GM23338 (cell line): Measurements from ENCODE around the gene SELENON. TPM values are rescaled to one million over a fixed set of nuclear protein-coding genes. Genes with fewer than 3 reads are reported as not detected.

Source experiments
- ATAC-seq: fragments of 200-7000 bp; cut with Tn5 transposase; 3 replicates; pipeline ENCODE4 v1.9.1; 2020
- DNase-seq: peaks from one replicate; pipeline ENCODE4 v3.0.0-alpha.2; 2015; ENCODE audit warnings: low spot score
- H2AFZ ChIP-seq: fragments of 200-600 bp; sonication (generic); 2 replicates; pipeline ENCODE4 v1.8.0; 2016; ENCODE audit warnings: antibody characterized with exemption, mild to moderate bottlenecking, moderate library complexity
- H3F3A ChIP-seq: fragments of 200-600 bp; sonication (generic); replicated peaks from 2 replicates; pipeline ENCODE4 v1.8.0; 2017; ENCODE audit warnings: antibody characterized with exemption, mixed run types, low read depth
- H3K27ac ChIP-seq: fragments of 200-600 bp; sonication (generic); 2 replicates; pipeline ENCODE4 v1.6.1; 2016; ENCODE audit warnings: low read depth
- H3K27me3 ChIP-seq: fragments of 200-600 bp; sonication (generic); 2 replicates; pipeline ENCODE4 v1.8.0; 2016; ENCODE audit warnings: mild to moderate bottlenecking, mixed run types, moderate library complexity; ENCODE audit not compliant: insufficient read depth
- H3K36me3 ChIP-seq: fragments of 200-600 bp; sonication (generic); 2 replicates; pipeline ENCODE4 v1.8.0; 2016; ENCODE audit warnings: mild to moderate bottlenecking; ENCODE audit not compliant: insufficient read depth
- H3K4me1 ChIP-seq: fragments of 200-600 bp; sonication (generic); 2 replicates; pipeline ENCODE4 v1.8.0; 2016; ENCODE audit warnings: mild to moderate bottlenecking, moderate library complexity; ENCODE audit not compliant: insufficient read depth
- H3K4me2 ChIP-seq: fragments of 200-600 bp; sonication (generic); 2 replicates; pipeline ENCODE4 v1.7.1; 2017; ENCODE audit warnings: mixed run types
- H3K4me3 ChIP-seq: fragments of 200-600 bp; sonication (generic); 2 replicates; pipeline ENCODE4 v1.6.1; 2016; ENCODE audit warnings: mixed run types
- H3K79me2 ChIP-seq: fragments of 200-600 bp; sonication (generic); replicated peaks from 2 replicates; pipeline ENCODE4 v1.8.0; 2017; ENCODE audit warnings: mild to moderate bottlenecking; ENCODE audit not compliant: insufficient read depth
- H3K9me2 ChIP-seq: fragments of 200-600 bp; sonication (generic); 2 replicates; pipeline ENCODE4 v1.8.0; 2017; ENCODE audit not compliant: insufficient read depth
- H4K20me1 ChIP-seq: fragments of 200-600 bp; sonication (generic); replicated peaks from 2 replicates; pipeline ENCODE4 v1.8.0; 2017; ENCODE audit warnings: mild to moderate bottlenecking; ENCODE audit not compliant: insufficient read depth
- H3K27ac Mint-ChIP-seq: 2 replicates; pipeline ENCODE4 v1.8.0; 2020; ENCODE audit warnings: inconsistent platforms, mild to moderate bottlenecking, moderate library complexity, mixed read lengths
- H3K27me3 Mint-ChIP-seq: 3 replicates; pipeline ENCODE4 v1.8.0; 2022; ENCODE audit warnings: low read depth, mild to moderate bottlenecking, moderate library complexity, mixed read lengths, inconsistent platforms; ENCODE audit not compliant: insufficient read depth, poor library complexity
- H3K36me3 Mint-ChIP-seq: 3 replicates; pipeline ENCODE4 v1.8.0; 2021; ENCODE audit warnings: low read depth, mild to moderate bottlenecking, inconsistent platforms, moderate library complexity, mixed read lengths
- H3K4me1 Mint-ChIP-seq: 3 replicates; pipeline ENCODE4 v1.8.0; 2020; ENCODE audit warnings: mild to moderate bottlenecking, inconsistent platforms, mixed read lengths
- H3K4me3 Mint-ChIP-seq: 3 replicates; pipeline ENCODE4 v1.8.0; 2021; ENCODE audit warnings: moderate library complexity, mild to moderate bottlenecking, inconsistent platforms, mixed read lengths
- H3K9me3 Mint-ChIP-seq: 3 replicates; pipeline ENCODE4 v1.8.0; 2020; ENCODE audit warnings: moderate library complexity, mild to moderate bottlenecking, inconsistent platforms, mixed read lengths
- CREB1 ChIP-seq: fragments of 250-450 bp; sonication (Bioruptor Pico); IDR thresholded peaks from 2 replicates; pipeline ENCODE4 v1.5.0; 2020; ENCODE audit warnings: low read depth, mild to moderate bottlenecking, moderate library complexity
- CTCF ChIP-seq, 2 experiments: fragments of 200-600 bp in 1 of 2; sonication (generic) in 1 of 2; conservative IDR thresholded peaks; 2 replicates each; pipeline versions ENCODE4 v1.5.1 to v1.6.1; 2016 to 2017; ENCODE audit warnings: antibody characterized with exemption in 2 of 2, low read depth in 2 of 2, mild to moderate bottlenecking in 2 of 2, moderate library complexity in 1 of 2
- JUNB ChIP-seq: IDR thresholded peaks from one replicate; pipeline ENCODE4 v1.6.1; 2016; ENCODE audit warnings: antibody characterized with exemption; ENCODE audit not compliant: unreplicated experiment
- POLR2AphosphoS5 ChIP-seq: IDR thresholded peaks from 2 replicates; pipeline ENCODE4 v1.6.1; 2016; ENCODE audit warnings: antibody characterized with exemption, low read depth
- STAT1 ChIP-seq: IDR thresholded peaks from one replicate; pipeline ENCODE4 v1.6.1; 2016; ENCODE audit warnings: antibody characterized with exemption; ENCODE audit not compliant: unreplicated experiment
- ZNF114 ChIP-seq: fragments of 250-450 bp; sonication (Bioruptor Pico); IDR thresholded peaks from 2 replicates; pipeline ENCODE4 v1.5.0; 2020; ENCODE audit warnings: mild to moderate bottlenecking, moderate library complexity
- ZNF331 ChIP-seq: fragments of 250-450 bp; sonication (Bioruptor Pico); IDR thresholded peaks from 2 replicates; pipeline ENCODE4 v1.5.0; 2020; ENCODE audit warnings: low read depth, mild to moderate bottlenecking, moderate library complexity
- ZNF462 ChIP-seq: fragments of 250-450 bp; sonication (Bioruptor Pico); IDR thresholded peaks from 2 replicates; pipeline ENCODE4 v1.5.0; 2020; ENCODE audit warnings: mild to moderate bottlenecking, moderate library complexity
- polyA plus RNA-seq: library from polyadenylated mRNA; unstranded; fragments of >200 nt; fragmentation: Nextera tagmentation; extraction: Ambion mirVana; gene quantifications from 2 replicates; pipeline ENCODE4 v1.2.1, GENCODE V29; 2016
- total RNA-seq: library from RNA; depleted of rRNA; stranded (reverse); fragments of >200 nt; shearing (Covaris generic); gene quantifications from 2 replicates; pipeline ENCODE4 v1.2.3, GENCODE V29; 2014

Gene SELENON
- total and polyA plus RNA-seq, 2 experiments from 2014 or later, result 17.9 to 93.2 TPM

DNA sequence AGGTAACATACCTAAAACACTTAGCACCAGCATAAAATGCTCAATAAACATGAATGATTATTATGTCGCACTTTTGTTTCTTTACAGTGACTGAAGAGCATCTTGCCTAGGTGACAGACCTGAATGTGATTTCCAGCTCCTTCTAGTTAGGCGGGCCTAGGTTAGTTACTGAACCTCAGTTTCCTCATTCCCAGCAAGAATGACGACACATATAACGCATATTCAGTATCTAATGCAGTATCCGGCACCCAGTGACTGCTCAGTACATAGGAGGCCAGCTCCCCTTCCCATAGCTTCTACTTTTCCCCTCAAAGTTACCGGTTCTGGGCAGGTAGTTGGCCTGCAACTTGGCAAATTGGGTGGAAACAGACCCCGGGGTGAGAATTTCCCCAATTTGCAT is 58.5 kb downstream of the SELENON start:
- Mint-ChIP-seq H3K27me3 (peaks cover 10% of the 10 kb centered on the region), H3K9me3 (peaks cover 3% of the 10 kb centered on the region; the same call in 2 of the 3 replicates), H3K4me1 (peaks cover 14% of the 10 kb centered on the region), H3K36me3 (peaks cover 2% of the 10 kb centered on the region; the same call in 1 of the 3 replicates), H3K4me3 (peak overlapping the region; percentile 97), H3K27ac (peak overlapping the region; percentile 97)
- Histone ChIP-seq H3K27me3 (no peaks in the 10 kb centered on the region), H3K9me2 (no peaks in the 10 kb centered on the region), H4K20me1 (peaks cover 20% of the 10 kb centered on the region), H3K4me2 (peak overlapping the region; percentile 91), H3K36me3 (no peaks in the 10 kb centered on the region), H3K27ac (peak overlapping the region; percentile 95; the same call in 1 of the 2 replicates), H3K79me2 (peaks cover 56% of the 10 kb centered on the region), H3F3A (0 out of 2 replicates have a peak, but pooled peaks cover 3% of the 10 kb centered on the region), H3K4me1 (peaks cover 11% of the 10 kb centered on the region), H2AFZ (peak overlapping the region; percentile 98; the same call in 1 of the 2 replicates), H3K4me3 (peak overlapping the region; percentile 95)
- DNase-seq (no peak), ATAC-seq (peak; percentile 5)
- TF ChIP-seq POLR2AphosphoS5 (no peak), ZNF114 (CRISPR knock-in tag) (no peak), ZNF462 (no peak), STAT1 (no peak), ZNF331 (CRISPR knock-in tag) (no peak), CTCF (conservative IDR thresholded peaks at IDR 0.05; ENCODE audit: low read depth in 2 of 2) (no peak; a peak in 1 of 4 replicates), JUNB (no peak), CREB1 (no peak)
